ENCODE data around the gene FBXW9.
"Not testable (repeated sequence)": the region's sequence is repeated elsewhere in the genome, so short reads cannot be mapped to it uniquely, and the experiment has no call there.

FBXW9 gene

GRCh38 chr19:12655546-12655945 lies 40.9 kb downstream of the FBXW9 start:
- no peak overlapping the region for H3K4me3 ChIP-seq (ENCODE audit: low read depth, low read length)
- TF ChIP-seq CTCF (IDR thresholded peaks at IDR 0.05; ENCODE audit: low read depth, low read length) = no peak
- no peak for DNase-seq (ENCODE audit: low read depth, low spot score)
- in situ Hi-C loops (cut with HindIII; ENCODE audit: low sequenced_read_pairs) = no loop called here

GRCh38 chr19:12652219-12652618 lies 44.2 kb downstream of the FBXW9 start:
- no peak for DNase-seq (ENCODE audit: low read depth, low spot score)
- H3K4me3 ChIP-seq (ENCODE audit: low read depth, low read length) = no peak overlapping the region
- no peak for TF ChIP-seq CTCF (IDR thresholded peaks at IDR 0.05; ENCODE audit: low read depth, low read length)
- in situ Hi-C loops (cut with HindIII; ENCODE audit: low sequenced_read_pairs) = no loop called here

- no peak overlapping the region for H3K4me3 ChIP-seq (ENCODE audit: low read depth, low read length)
- DNase-seq (ENCODE audit: low read depth, low spot score) = no peak
- in situ Hi-C loops (cut with HindIII; ENCODE audit: low sequenced_read_pairs) = no loop called here
- TF ChIP-seq CTCF (IDR thresholded peaks at IDR 0.05; ENCODE audit: low read depth, low read length) = no peak
Observed at GRCh38 chr19:12649941-12650340, 46.5 kb downstream of the FBXW9 start.

GRCh38 chr19:12648088-12648487 lies 48.3 kb downstream of the FBXW9 start:
- in situ Hi-C loops (cut with HindIII; ENCODE audit: low sequenced_read_pairs) = no loop called here
- no peak for DNase-seq (ENCODE audit: low read depth, low spot score)
- no peak overlapping the region for H3K4me3 ChIP-seq (ENCODE audit: low read depth, low read length)
- TF ChIP-seq CTCF (IDR thresholded peaks at IDR 0.05; ENCODE audit: low read depth, low read length) = peak; percentile 42

- DNase-seq (ENCODE audit: low read depth, low spot score) = no peak
- H3K4me3 ChIP-seq (ENCODE audit: low read depth, low read length) = no peak overlapping the region
- no peak for TF ChIP-seq CTCF (IDR thresholded peaks at IDR 0.05; ENCODE audit: low read depth, low read length)
- in situ Hi-C loops (cut with HindIII; ENCODE audit: low sequenced_read_pairs) = no loop called here
Observed at GRCh38 chr19:12647490-12648071, 48.9 kb downstream of the FBXW9 start.

- TF ChIP-seq CTCF (IDR thresholded peaks at IDR 0.05; ENCODE audit: low read depth, low read length) = no peak
- no peak for DNase-seq (ENCODE audit: low read depth, low spot score)
- in situ Hi-C loops (cut with HindIII; ENCODE audit: low sequenced_read_pairs) = no loop called here
- H3K4me3 ChIP-seq (ENCODE audit: low read depth, low read length) = no peak overlapping the region
Observed at GRCh38 chr19:12647047-12647446, 49.4 kb downstream of the FBXW9 start.

- TF ChIP-seq CTCF (IDR thresholded peaks at IDR 0.05; ENCODE audit: low read depth, low read length) = no peak
- in situ Hi-C loops (cut with HindIII; ENCODE audit: low sequenced_read_pairs) = no loop called here
- DNase-seq (ENCODE audit: low read depth, low spot score) = no peak
Observed at GRCh38 chr19:12646551-12646950, 49.9 kb downstream of the FBXW9 start.

GRCh38 chr19:12643716-12644115 lies 52.7 kb downstream of the FBXW9 start:
- in situ Hi-C loops (cut with HindIII; ENCODE audit: low sequenced_read_pairs); DNase-seq (ENCODE audit: low read depth, low spot score): not testable (repeated sequence)

More at GRCh38 chr19:12646551-12646950, 49.9 kb downstream of the FBXW9 start:
- no peak overlapping the region for H3K4me3 ChIP-seq (ENCODE audit: low read depth, low read length)

More at GRCh38 chr19:12643716-12644115, 52.7 kb downstream of the FBXW9 start:
- not testable (repeated sequence) for H3K4me3 ChIP-seq (ENCODE audit: low read depth, low read length)
